ENCODE results near the gene NPEPL1. TPM values are rescaled to one million over a fixed set of nuclear protein-coding genes. Genes with fewer than 3 reads are reported as not detected.
A peak's percentile ranks its signal among the peaks of the same experiment; 100 is the strongest.

The NPEPL1 gene
- total and polyA plus RNA-seq, 2 of the 8 experiments (the other 6 are each of a cell fraction or from before 2014, with no cell fraction given), result 12.4 to 26.8 TPM

- peaks cover 0 to 6% of the 10 kb centered on the region in 2 experiments; a peak in 2 of 4 replicates for H3K79me2 ChIP-seq (ENCODE audit: control insufficient read depth in 1 of 2, insufficient read depth in 2 of 2, low read length in 2 of 2)
- H4K8ac ChIP-seq (ENCODE audit: extremely low read depth, insufficient read depth, low read length), result no peak overlapping the region
- no peak for DNase-seq (ENCODE audit: low read depth in 1 of 2, low spot score in 2 of 2)
- H2BK15ac ChIP-seq (ENCODE audit: low read length), result no peak overlapping the region
- no peaks in the 10 kb centered on the region for H3K23me2 ChIP-seq (ENCODE audit: low read depth, low read length)
- no peak overlapping the region for H3K14ac ChIP-seq (ENCODE audit: insufficient read length)
- 90% methylated on average over 17 of the region's 17 CpGs; no CpG with 5 or more reads in 1 of the 2 experiments for WGBS, 2 experiments (ENCODE audit: extremely low coverage in 1 of 2, insufficient coverage in 1 of 2, insufficient read length in 1 of 2, insufficient replicate concordance in 2 of 2, low coverage in 1 of 2, low lambda C conversion rate in 2 of 2, missing lambda C conversion rate in 1 of 2)
- H3K36me3 ChIP-seq (ENCODE audit: control insufficient read depth in 2 of 4, insufficient read depth in 4 of 4, low read length in 3 of 4), result peaks cover 18 to 78% (median 37%) of the 10 kb centered on the region in 4 experiments
- no peak for TF ChIP-seq TCF12 (IDR thresholded peaks at IDR 0.05; ENCODE audit: low read depth, low read length)
- no peak for TF ChIP-seq GABPA (IDR thresholded peaks at IDR 0.05; ENCODE audit: borderline replicate concordance, insufficient read depth, low read length)
- no peak for TF ChIP-seq MAX (IDR thresholded peaks at IDR 0.05)
- no peak for TF ChIP-seq SAP30 (IDR thresholded peaks at IDR 0.05; ENCODE audit: insufficient read depth, insufficient replicate concordance, low read length)
- TF ChIP-seq TAF1 (IDR thresholded peaks at IDR 0.05; ENCODE audit: low read depth, low read length), result no peak
- no peak for TF ChIP-seq CTBP2 (IDR thresholded peaks at IDR 0.05; ENCODE audit: borderline replicate concordance, insufficient read depth, insufficient read length, low read length)
- no peak overlapping the region for H2AFZ ChIP-seq (ENCODE audit: low read length)
- H3K27ac ChIP-seq (ENCODE audit: low read depth, low read length), result peak overlapping the region; percentile 42; the same call in 1 of the 2 replicates
- no peak overlapping the region for H3K4me2 ChIP-seq (ENCODE audit: insufficient read depth in 1 of 2, low read depth in 2 of 2, low read length in 2 of 2)
- no peak for FAIRE-seq
- H2BK5ac ChIP-seq (ENCODE audit: low read depth, low read length), result 0 out of 2 replicates have a peak overlapping the region, but pooled peaks have one; percentile 10
- H3K9me3 ChIP-seq (ENCODE audit: insufficient read depth in 2 of 2, low read depth in 1 of 2, low read length in 1 of 2), result no peaks in the 10 kb centered on the region
- no peak overlapping the region for H3K4ac ChIP-seq (replicated peaks; ENCODE audit: insufficient read length, low read depth, low read length)
- no peak overlapping the region for H3K18ac ChIP-seq (ENCODE audit: extremely low read depth, low read length)
- H3K9ac ChIP-seq (replicated peaks in 1 of 4; ENCODE audit: extremely low read depth in 1 of 4, low read depth in 3 of 4, low read length in 3 of 4), result no peak overlapping the region
- no peak overlapping the region for H3K56ac ChIP-seq (replicated peaks; ENCODE audit: insufficient read length, low read depth, low read length)
- no peaks in the 10 kb centered on the region for H3K27me3 ChIP-seq (replicated peaks in 1 of 4; ENCODE audit: control insufficient read depth in 3 of 4, extremely low read depth in 1 of 4, insufficient read depth in 3 of 4, low read length in 3 of 4)
- H2BK20ac ChIP-seq (ENCODE audit: low read length), result no peak overlapping the region
- H3K4me1 ChIP-seq (replicated peaks in 1 of 4; ENCODE audit: control insufficient read depth in 3 of 4, insufficient read depth in 4 of 4, low read length in 3 of 4), result peaks cover 5 to 12% (median 9%) of the 10 kb centered on the region in 4 experiments
- no peak overlapping the region for H4K5ac ChIP-seq (ENCODE audit: insufficient read length, low read depth, low read length)
- no peaks in the 10 kb centered on the region for H4K20me1 ChIP-seq (replicated peaks in 1 of 2; ENCODE audit: control insufficient read depth in 1 of 2, insufficient read depth in 2 of 2, low read length in 2 of 2)
- H3K79me1 ChIP-seq (ENCODE audit: low read depth, low read length), result no peaks in the 10 kb centered on the region; the same call in none of the 2 replicates
- peak overlapping the region; percentile 61; the same call in 1 of the 2 replicates for H2AK5ac ChIP-seq (ENCODE audit: low read depth, low read length)
- CTCF ChIA-PET (ENCODE audit: partially characterized antibody), result interaction anchor here (0.8 to 2.4 kb wide), 3 partner anchors 14 to 194 kb away, joined by 3 to 9 read pairs (median 6); no protein-coding TSS in a partner anchor
- POLR2A ChIA-PET (ENCODE audit: partially characterized antibody), result interaction anchor here (1.3 to 15.3 kb wide), 4 partner anchors 9 to 35 kb away, joined by 3 to 242 read pairs (median 16); partner anchors contain the start of genes NPEPL1 and STX16
- H4K91ac ChIP-seq (replicated peaks; ENCODE audit: insufficient read length, low read length), result no peak overlapping the region
- no peak overlapping the region for H3K4me3 ChIP-seq (ENCODE audit: extremely low read depth in 1 of 4, insufficient read depth in 2 of 4, low read depth in 3 of 4, low read length in 4 of 4)
- H2BK12ac ChIP-seq (ENCODE audit: low read depth, low read length), result 0 out of 2 replicates have a peak overlapping the region, but pooled peaks have one; percentile 2
- H2BK120ac ChIP-seq (replicated peaks; ENCODE audit: low read depth, low read length), result no peak overlapping the region
- H3K23ac ChIP-seq (ENCODE audit: insufficient read length), result no peak overlapping the region
These were observed 17.0 kb upstream of the NPEPL1 start for GRCh38 chr20:58675641-58676040.

All from H1 (cell line).